Kasumi-1 (cell line): Measurements from ENCODE around the gene HOXC13.
A peak's percentile ranks its signal among the peaks of the same experiment; 100 is the strongest.

ENCODE experiments used
- DNase-seq, 2 experiments: peaks; one replicate each; lab custom pipeline; 2025; lab: John Stamatoyannopoulos, UW

The HOXC13 gene

GRCh38 chr12:53955036-53955775 lies 16.6 kb downstream of the HOXC13 start:
- no peak for DNase-seq

DNA sequence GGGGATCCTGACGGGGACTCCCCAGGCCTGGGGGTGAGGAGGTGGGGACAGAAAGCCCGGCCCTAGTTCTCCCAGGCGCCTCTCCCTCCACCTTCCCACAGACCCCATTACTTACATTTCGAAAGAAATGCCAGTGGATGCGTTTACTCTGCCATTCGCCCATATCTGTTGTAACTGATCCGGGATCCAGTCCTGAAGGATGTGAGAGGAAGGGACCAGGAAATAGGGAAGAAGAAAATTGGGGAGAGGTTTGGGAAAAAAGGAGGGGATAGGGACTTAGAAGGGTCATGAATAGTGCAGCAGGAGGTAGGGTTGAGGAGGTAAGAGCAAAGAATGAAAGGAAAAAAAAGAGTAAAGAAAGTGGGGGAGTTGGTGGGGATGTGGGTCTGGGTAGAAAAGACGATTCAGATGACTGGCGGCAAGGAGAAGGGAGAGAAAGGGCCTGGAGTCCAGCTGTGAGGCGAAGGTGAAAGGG lies 17.2 kb downstream of the HOXC13 start:
- no peak for DNase-seq

DNA sequence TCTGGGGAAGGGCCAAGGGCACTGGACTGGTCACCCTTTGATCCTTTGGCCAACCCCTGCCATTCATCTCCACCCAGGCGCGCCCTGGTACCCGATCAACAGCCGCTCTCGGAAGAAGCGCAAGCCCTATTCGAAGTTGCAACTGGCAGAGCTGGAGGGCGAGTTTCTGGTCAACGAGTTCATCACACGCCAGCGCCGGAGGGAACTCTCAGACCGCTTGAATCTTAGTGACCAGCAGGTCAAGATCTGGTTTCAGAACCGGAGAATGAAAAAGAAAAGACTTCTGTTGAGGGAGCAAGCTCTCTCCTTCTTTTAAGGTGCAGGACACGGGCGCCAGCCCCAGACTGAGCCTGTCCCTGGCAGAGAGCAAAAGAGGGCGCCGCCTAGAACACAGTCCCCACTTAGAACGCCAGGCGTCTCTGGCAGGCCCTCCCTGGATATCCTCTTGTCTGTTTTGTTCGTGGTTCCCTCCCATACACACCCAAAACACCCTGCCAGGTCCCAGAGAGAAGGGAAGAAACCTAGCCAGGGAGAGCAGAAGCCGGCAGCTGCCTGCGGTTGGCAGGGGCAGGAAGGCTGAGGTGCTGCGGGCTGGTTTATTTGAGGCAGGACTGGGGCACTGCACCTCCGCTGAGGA lies 17.7 kb downstream of the HOXC13 start:
- peak in 1 of 2 experiments; percentile 7 for DNase-seq

- DNase-seq: no peak
Measured at GRCh38 chr12:53956914-53957536, 18.4 kb downstream of the HOXC13 start.

GRCh38 chr12:53958128-53958527 lies 19.5 kb downstream of the HOXC13 start:
- no peak for DNase-seq

GRCh38 chr12:53959314-53959713 lies 20.7 kb downstream of the HOXC13 start:
- DNase-seq: no peak

DNA sequence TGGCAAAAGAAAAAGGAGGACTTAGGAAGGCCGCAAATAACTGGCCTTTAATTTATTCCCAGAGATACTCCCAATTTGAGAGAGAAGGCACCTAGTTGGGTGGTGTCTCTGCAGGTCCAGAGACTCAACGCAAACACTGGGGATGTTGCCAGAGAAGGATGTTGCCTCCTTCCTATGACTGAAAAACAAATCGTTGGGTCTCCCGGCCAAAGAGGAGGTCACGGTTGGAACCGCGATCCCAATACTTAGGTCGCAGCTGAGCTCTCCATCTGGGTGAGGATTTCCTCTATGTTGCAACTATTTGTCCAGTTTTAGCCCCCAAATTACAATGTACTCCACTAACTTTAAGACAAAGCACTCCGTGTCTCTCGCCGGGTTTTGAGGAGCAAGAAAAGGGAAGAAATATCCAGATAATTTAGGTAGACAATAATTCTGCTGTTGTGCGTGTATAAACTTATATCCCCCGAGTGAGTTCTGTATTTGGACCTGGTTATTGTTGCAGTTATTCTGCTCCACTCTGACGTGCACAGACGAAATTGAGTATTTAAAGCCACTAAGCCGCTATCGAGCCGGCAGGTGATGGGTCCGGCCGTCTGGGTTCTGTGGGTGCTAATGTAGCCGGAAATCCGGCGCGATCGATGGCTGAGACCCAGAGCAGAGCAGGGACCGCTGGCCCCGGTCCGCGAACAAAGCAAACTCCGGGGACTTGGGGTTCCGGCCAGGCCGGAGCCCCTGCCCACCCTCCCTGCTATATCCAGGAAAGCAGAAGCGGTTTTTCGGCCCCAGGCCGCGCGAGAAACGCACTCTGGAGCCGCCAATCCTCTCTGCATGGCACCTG lies 21.8 kb downstream of the HOXC13 start:
- no peak for DNase-seq

DNA sequence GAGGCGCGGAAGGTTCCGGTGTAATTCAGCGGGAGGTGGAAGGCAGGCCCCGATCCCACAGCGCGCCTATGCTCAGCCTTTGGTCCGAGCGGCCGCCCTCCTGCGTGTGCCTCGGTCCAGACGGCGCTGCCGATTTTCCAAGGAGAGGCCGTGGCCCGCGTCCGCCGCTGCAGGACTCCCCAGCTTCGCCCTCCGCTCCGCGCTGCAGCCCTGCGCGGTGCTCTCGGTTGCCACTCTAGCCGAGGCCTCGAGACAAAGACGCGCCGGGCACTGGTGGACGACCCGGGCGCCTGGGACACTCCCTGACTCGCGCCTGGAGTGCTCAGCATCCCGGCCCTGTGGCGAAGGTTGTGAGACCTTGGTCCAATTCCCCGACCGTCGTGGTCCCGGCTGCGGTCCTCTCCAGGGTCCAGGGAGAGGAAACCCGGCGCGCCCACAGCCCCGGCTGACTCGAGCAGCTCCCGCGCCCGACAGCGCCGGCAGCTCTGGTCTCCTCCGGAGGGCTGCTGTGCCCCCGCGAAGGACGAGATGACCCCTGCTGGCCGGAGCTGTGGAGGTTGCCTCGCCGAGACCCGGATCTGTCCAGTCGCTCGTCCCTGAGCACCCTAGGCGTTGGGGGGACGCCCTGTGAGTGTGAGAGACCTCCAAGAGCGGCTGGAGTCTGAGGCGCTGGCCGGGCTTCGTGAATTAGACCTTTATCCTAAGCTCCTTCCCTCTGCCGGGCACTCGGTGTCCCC lies 22.6 kb downstream of the HOXC13 start:
- DNase-seq: no peak

GRCh38 chr12:53963005-53963404 lies 24.4 kb downstream of the HOXC13 start:
- DNase-seq: no peak

DNA sequence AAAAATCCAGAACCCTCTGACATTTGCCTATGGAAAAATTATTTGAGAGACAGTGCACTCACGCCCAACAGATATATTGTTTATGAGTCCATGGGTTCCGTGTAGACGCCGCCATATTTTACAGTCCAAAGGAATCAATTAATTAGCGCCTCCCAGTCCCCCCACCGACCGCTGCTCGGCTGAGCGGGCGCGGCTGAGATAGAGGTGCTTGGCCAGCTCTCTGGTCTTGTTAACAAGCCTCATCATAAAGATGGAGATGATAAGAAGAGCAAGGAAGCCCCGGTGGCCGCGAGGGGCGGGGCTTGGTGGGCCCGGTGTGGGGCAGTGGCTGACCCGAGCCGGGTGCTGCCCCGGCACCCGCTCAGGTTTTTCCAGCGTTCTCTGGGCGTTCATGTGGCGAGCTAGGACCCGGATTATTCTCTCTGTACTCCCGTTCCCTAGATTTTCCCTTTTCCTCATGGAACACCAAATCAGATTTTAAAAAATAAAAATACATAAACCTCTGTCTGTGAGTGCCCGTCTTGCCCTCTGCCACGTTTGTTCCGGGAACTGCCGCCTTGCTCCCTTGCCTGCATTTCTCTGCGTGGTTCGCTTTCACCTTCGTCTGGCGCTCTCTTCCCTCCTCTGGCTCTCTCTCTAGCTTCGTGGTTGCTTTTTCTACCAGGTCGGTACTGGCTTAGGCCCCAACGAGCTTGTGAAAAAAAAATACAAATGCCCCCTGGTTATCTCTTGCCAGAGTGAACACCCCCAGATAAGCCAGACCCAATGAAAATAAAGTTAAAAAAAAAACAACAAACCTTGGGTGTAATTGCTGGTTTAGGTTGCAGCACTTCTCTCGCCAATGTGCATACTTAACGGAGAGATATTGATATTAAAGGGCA lies 25.0 kb downstream of the HOXC13 start:
- no peak for DNase-seq

- DNase-seq: no peak
Measured at GRCh38 chr12:53964315-53964713, 25.7 kb downstream of the HOXC13 start.

DNA sequence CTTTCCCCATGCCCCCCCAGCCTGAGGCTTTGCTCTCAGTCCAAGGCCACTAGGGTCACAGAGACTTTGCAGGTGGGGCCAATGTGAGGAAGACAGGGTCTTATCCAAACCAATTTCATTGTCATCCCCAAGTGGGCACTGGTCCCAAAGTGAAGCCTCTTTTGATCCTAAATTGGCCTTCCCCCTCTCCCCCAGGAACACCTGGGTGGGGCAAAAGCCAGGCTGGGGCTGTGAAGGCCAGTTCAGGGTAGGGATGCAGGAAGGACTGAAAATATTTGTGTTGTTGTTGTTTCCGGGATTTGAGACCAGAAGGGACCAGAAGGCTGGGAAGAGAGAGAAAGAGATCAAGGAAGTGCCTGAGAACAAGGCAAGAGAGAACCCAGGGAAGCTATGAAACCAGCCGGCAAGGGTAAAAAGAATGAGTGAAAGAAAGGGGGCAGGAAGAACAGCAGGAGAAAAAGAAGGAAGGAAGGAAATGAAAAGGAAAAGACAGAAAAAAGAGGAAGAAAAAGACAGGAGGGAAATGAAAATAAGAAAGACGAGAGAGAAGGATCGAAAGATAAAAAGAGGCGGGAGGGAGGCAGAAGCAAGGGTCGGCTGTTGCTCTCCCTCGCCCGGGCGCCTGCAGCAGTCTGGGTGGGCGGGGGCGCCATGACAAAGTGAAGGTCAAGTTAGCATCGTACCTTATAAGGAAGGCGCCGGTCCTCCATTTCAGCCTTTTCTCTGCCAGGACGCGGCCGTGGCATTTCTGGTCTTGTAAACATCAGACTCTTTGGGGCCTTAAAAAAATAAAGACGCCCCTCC lies 26.9 kb downstream of the HOXC13 start:
- no peak for DNase-seq

DNA sequence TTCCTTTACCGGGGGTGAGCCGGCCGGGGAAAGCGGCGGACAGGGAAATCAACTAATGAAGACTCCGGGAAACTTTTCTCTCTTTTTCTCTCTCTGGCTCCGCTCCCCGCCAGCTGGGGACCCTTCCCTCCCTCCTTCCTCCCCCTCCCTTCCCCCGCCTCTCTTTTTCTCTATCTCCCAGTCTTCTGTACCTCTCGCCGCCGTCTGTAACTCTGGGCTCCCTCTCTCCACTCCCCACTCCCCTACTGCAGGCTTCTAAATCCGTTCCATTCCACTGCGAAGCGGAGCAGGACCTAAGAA lies 27.4 kb downstream of the HOXC13 start:
- no peak for DNase-seq

DNA sequence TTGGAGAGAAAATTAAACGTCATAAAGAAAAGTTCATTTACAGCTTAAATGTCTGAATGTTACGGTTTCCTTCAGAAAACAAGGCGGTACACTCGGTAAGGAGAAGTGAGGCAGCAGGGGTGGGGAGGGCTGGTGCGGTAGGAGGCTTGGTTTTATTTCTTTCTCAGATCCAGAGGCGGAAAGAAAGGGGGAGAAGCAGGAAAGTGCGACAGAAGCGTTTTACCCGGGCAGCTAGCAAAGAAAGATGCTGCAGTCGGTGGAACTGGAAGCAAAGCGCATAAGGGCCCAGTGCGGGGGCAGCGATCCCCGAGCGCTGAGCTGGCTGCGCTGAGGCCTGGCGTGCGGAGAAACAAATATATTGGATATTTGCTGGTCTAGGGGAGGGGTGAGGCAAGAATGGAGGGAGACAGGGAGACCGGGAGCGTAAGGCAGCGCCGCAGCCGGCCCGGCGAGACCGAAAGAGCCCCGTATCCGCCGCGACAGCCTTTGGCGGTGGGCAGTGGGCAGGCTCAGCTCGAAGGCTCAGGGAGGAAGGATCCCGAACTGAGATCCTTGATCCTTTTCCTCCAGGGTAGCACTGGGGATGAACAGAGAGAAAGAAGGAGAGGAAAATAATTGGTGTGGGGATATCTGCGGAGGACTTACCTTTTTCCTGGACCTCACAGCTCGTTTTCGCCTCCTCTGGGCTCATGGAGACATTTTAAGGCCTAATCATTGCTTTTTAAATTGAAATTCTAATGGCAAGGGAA lies 27.9 kb downstream of the HOXC13 start:
- no peak for DNase-seq

DNA sequence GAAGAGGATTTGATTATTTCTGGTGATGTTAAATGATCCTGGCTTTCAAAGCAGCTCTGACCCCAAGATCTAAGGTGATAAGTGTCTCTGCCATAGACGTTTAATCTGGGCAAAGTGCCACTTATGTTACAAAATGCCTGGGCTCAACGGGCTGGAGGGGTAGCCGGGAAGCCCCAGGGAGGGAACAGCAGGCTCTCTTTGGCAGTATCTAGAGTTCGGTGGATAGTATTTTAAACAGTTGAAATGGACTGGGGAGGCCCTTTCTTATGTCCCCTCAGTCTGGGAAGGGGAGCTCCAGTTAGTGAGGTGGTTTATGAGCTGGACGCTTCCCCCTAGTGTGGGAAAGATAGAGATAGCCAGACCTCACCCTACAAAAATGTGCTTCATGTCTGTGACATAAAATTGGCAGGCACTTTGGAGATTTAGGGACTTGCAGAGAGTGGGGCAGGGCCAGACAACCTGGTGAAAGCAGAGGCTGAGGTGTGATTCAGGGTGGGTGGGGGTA lies 28.8 kb downstream of the HOXC13 start:
- no peak for DNase-seq

- DNase-seq: no peak
Measured at GRCh38 chr12:53968214-53969127, 29.8 kb downstream of the HOXC13 start.

DNA sequence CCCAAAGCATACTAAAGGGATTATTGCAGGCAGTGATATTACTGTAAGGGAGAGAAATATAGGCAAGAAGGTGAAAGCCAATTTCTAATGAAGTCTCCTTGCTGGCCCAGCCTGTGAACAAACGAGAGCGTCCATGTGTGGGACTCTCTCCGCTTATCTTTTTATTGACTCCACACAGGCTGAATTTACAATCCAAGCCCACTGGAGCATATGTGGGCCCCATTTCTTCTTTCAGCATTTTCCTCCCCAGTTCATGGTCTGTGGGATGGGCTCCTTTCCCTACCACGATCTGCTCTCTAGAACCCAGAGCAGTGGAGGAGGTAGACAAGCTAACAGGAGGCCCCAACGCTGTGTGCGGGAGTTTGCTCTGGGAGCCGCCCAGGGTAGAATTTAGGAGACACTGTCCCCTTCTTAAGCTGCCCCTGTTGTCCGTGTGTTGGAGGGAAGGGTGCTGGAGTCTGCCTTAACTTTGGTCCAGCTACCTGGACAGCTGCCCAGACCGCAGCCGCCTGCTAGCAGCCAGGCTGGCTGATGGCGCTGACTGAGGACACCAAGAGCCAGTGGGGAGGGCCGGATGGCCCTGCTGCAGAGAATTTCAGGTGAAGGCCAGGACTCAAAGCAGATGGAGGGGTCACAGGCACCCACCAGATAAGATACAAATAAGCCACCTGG lies 31.1 kb downstream of the HOXC13 start:
- no peak for DNase-seq
